Endothelial cell of umbilical vein (primary cell): ENCODE data around the gene PCP2. TPM values are rescaled to one million over a fixed set of nuclear protein-coding genes. Genes with fewer than 3 reads are reported as not detected.
"Not testable (repeated sequence)": the region's sequence is repeated elsewhere in the genome, so short reads cannot be mapped to it uniquely, and the experiment has no call there.

Experiments used
- BruUV-seq: library from RNA; stranded (reverse); fragments of 400-500 nt; replicated peaks from 2 replicates; lab custom pipeline; 2021; lab: Mats Ljungman, UMichigan
- CTCF ChIA-PET: fragments of 300-600, 350-600 bp; sonication (Branson Sonifier 250); formaldehyde crosslinking; loops from one replicate; lab custom pipeline; 2021; ENCODE audit warnings: antibody characterized with exemption, inconsistent platforms; lab: Charles Lee
- POLR2A ChIA-PET: fragments of 300-600, 350-600 bp; sonication (Branson Sonifier 250); formaldehyde crosslinking; loops from one replicate; lab custom pipeline; 2021; ENCODE audit warnings: antibody characterized with exemption, inconsistent platforms; lab: Charles Lee
- DNase-seq: peaks from one replicate; pipeline ENCODE4 v3.0.0-alpha.2; 2011; ENCODE audit warnings: low read depth, low spot score
- FAIRE-seq: peaks from 2 replicates; lab custom pipeline; 2011; peaks lifted over from hg19 to GRCh38; lab: Jason Lieb, UNC
- H2AFZ ChIP-seq: 2 replicates; pipeline ENCODE4 v1.6.0; 2012; ENCODE audit warnings: low read depth, low read length, control low read depth, inconsistent platforms
- H3K27ac ChIP-seq: 2 replicates; pipeline ENCODE4 v1.5.1; 2011; ENCODE audit warnings: low read depth, mild to moderate bottlenecking, control low read depth, low read length, moderate library complexity; ENCODE audit not compliant: insufficient read depth
- H3K27me3 ChIP-seq, 2 experiments: 2 replicates each; pipeline versions ENCODE4 v1.6.0 to v1.6.1; 2011; ENCODE audit warnings: low read length in 2 of 2, mixed read lengths in 1 of 2; ENCODE audit not compliant: control insufficient read depth in 2 of 2, insufficient read depth in 2 of 2
- H3K36me3 ChIP-seq, 2 experiments: 2 replicates in 1 of 2; 3 replicates in 1 of 2; pipeline ENCODE4 v1.5.1; 2011; ENCODE audit warnings: low read length in 2 of 2, mild to moderate bottlenecking in 1 of 2, moderate library complexity in 1 of 2; ENCODE audit not compliant: control insufficient read depth in 2 of 2, insufficient read depth in 2 of 2; ENCODE audit errors: extremely low read depth in 1 of 2
- H3K4me1 ChIP-seq: 3 replicates; pipeline ENCODE4 v1.5.1; 2011; ENCODE audit warnings: mild to moderate bottlenecking, low read length; ENCODE audit not compliant: control insufficient read depth, insufficient read depth; ENCODE audit errors: extremely low read depth
- H3K4me2 ChIP-seq: 2 replicates; pipeline ENCODE4 v1.6.1; 2011; ENCODE audit warnings: low read length, control low read depth, mixed read lengths; ENCODE audit not compliant: insufficient read depth
- H3K4me3 ChIP-seq, 3 experiments: fragments of 200-600 bp in 1 of 3; sonication (generic), shearing (Covaris generic) in 1 of 3; replicated peaks in 1 of 3; 2 replicates each; pipeline ENCODE4 v1.5.1; 2011 to 2016; ENCODE audit warnings: control low read depth in 3 of 3, low read length in 3 of 3, mild to moderate bottlenecking in 2 of 3, inconsistent platforms in 1 of 3, low read depth in 1 of 3, moderate library complexity in 1 of 3; ENCODE audit not compliant: insufficient read depth in 1 of 3
- H3K79me2 ChIP-seq: 2 replicates; pipeline ENCODE4 v1.6.0; 2012; ENCODE audit warnings: low read length, inconsistent platforms; ENCODE audit not compliant: control insufficient read depth, insufficient read depth
- H3K9ac ChIP-seq: replicated peaks from 2 replicates; pipeline ENCODE3; 2011; ENCODE audit warnings: low read length, control low read depth; ENCODE audit not compliant: insufficient read depth; ENCODE audit errors: extremely low read depth
- H3K9me1 ChIP-seq: replicated peaks from 3 replicates; pipeline ENCODE4 v1.6.0; 2011; ENCODE audit warnings: mild to moderate bottlenecking, low read length; ENCODE audit not compliant: control insufficient read depth, insufficient read depth; ENCODE audit errors: extremely low read depth
- H3K9me3 ChIP-seq: replicated peaks from 2 replicates; pipeline ENCODE4 v1.5.1; 2012; ENCODE audit warnings: low read length, inconsistent platforms; ENCODE audit not compliant: control insufficient read depth, insufficient read depth
- H4K20me1 ChIP-seq: replicated peaks from 2 replicates; pipeline ENCODE3; 2011; ENCODE audit warnings: mild to moderate bottlenecking, low read length; ENCODE audit not compliant: control insufficient read depth, insufficient read depth; ENCODE audit errors: extremely low read depth
- EZH2 ChIP-seq: IDR thresholded peaks from 2 replicates; pipeline ENCODE4 v1.6.1; 2012; ENCODE audit warnings: borderline replicate concordance, low read depth, mild to moderate bottlenecking, moderate library complexity, low read length, inconsistent platforms; ENCODE audit not compliant: severe bottlenecking
- FOS ChIP-seq: IDR thresholded peaks from 2 replicates; pipeline ENCODE4 v1.6.1; 2011; ENCODE audit warnings: mild to moderate bottlenecking, low read length, moderate library complexity, borderline replicate concordance; ENCODE audit not compliant: insufficient read depth
- GATA2 ChIP-seq: IDR thresholded peaks from 2 replicates; pipeline ENCODE4 v1.7.0; 2011; ENCODE audit warnings: low read depth, mild to moderate bottlenecking, moderate library complexity, mixed read lengths, low read length; ENCODE audit not compliant: insufficient read length, insufficient read depth
- JUN ChIP-seq: IDR thresholded peaks from 2 replicates; pipeline ENCODE4 v1.6.1; 2011; ENCODE audit warnings: borderline replicate concordance, low read depth; ENCODE audit not compliant: insufficient read length, insufficient read depth
- MYC ChIP-seq: IDR thresholded peaks from one replicate; pipeline ENCODE4 v1.6.1; 2011; ENCODE audit warnings: mild to moderate bottlenecking, low read depth, low read length
- POLR2A ChIP-seq: IDR thresholded peaks from 2 replicates; pipeline ENCODE4 v1.6.1; 2012; ENCODE audit warnings: low read depth, mild to moderate bottlenecking, control low read depth, low read length
- POLR2AphosphoS5 ChIP-seq: IDR thresholded peaks from 2 replicates; pipeline ENCODE4 v1.6.1; 2012; ENCODE audit warnings: low read depth, mild to moderate bottlenecking, control low read depth, low read length, moderate library complexity; ENCODE audit not compliant: insufficient read depth
- dilution Hi-C: fragments of 300-500 bp; cut with MboI; formaldehyde crosslinking; loops from one replicate; pipeline ENCODE4 v1.15.0; 2019; ENCODE audit warnings: low sequenced_read_pairs; ENCODE audit not compliant: extremely low pct_ligation_motif_present
- intact Hi-C: fragments of 100-400 bp; cut with micrococcal nuclease; formaldehyde crosslinking; loops from one replicate; pipeline ENCODE4 v1.10.0; 2022
- polyA plus RNA-seq, 4 experiments: library from polyadenylated mRNA; depleted of rRNA in 3 of 4; stranded (reverse) in 3 of 4; unstranded in 1 of 4; fragments of >200 nt; gene quantifications; 2 replicates each; pipeline versions ENCODE4 v1.2.1 to v1.2.3, GENCODE V29; 2011 to 2012; ENCODE audit warnings: missing spikeins in 1 of 4
- total RNA-seq: library from RNA; stranded (reverse); gene quantifications from 2 replicates; pipeline ENCODE4 v1.2.3, GENCODE V29; 2021
- TF ChIP-seq, protein P1 (sequence below), 2 donors: IDR thresholded peaks; 1 replicate in 1 of 2; 2 replicates in 1 of 2; pipeline ENCODE4 v1.5.1; 2011; ENCODE audit warnings: low read length in 2 of 2, mild to moderate bottlenecking in 2 of 2, moderate library complexity in 2 of 2, control low read depth in 1 of 2, inconsistent platforms in 1 of 2, low read depth in 1 of 2; ENCODE audit not compliant: insufficient read depth in 1 of 2; ENCODE audit errors: extremely low read depth in 1 of 2
- TF ChIP-seq, protein P2 (sequence below): IDR thresholded peaks from 2 replicates; pipeline ENCODE4 v1.6.1; 2011; ENCODE audit not compliant: insufficient read depth, insufficient read length

Gene PCP2
- total and polyA plus RNA-seq, 2 donors (not counting 3 experiments of a cell fraction or from before 2014, with no cell fraction given): not detected

DNA sequence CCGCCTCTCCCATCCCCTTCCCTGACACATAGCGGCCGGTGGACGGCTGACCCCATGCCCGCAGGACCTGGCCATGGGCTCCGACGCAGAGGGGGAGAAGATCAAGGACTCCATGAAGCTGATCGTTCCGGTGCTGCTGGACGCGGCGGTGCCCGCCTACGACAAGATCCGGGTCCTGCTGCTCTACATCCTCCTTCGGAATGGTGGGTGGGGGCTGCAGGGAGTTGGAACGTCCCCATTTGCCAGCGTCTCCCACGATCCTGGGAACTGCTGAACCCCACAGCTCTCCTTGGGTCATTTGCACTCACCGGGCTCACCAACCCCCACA, 11.0 kb upstream of the PCP2 start:
- TF ChIP-seq, protein P1, sequence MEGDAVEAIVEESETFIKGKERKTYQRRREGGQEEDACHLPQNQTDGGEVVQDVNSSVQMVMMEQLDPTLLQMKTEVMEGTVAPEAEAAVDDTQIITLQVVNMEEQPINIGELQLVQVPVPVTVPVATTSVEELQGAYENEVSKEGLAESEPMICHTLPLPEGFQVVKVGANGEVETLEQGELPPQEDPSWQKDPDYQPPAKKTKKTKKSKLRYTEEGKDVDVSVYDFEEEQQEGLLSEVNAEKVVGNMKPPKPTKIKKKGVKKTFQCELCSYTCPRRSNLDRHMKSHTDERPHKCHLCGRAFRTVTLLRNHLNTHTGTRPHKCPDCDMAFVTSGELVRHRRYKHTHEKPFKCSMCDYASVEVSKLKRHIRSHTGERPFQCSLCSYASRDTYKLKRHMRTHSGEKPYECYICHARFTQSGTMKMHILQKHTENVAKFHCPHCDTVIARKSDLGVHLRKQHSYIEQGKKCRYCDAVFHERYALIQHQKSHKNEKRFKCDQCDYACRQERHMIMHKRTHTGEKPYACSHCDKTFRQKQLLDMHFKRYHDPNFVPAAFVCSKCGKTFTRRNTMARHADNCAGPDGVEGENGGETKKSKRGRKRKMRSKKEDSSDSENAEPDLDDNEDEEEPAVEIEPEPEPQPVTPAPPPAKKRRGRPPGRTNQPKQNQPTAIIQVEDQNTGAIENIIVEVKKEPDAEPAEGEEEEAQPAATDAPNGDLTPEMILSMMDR (IDR thresholded peaks at IDR 0.05; ENCODE audit: extremely low read depth in 1 of 2, insufficient read depth in 1 of 2, low read depth in 1 of 2, low read length in 2 of 2): no peak
- TF ChIP-seq FOS (no peak), POLR2A (no peak), EZH2 (no peak), MYC (no peak), GATA2 (no peak), POLR2AphosphoS5 (no peak), JUN (no peak)
- TF ChIP-seq, protein P2, sequence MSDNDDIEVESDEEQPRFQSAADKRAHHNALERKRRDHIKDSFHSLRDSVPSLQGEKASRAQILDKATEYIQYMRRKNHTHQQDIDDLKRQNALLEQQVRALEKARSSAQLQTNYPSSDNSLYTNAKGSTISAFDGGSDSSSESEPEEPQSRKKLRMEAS: no peak
- intact Hi-C loops: no loop called here
- CTCF ChIA-PET: interaction anchor here (1.2 kb wide), 1 partner anchor 36 kb away, joined by 4 read pairs; the partner anchor contains the start of gene TRAPPC5
- Histone ChIP-seq H3K4me1 (no peaks in the 10 kb centered on the region), H3K79me2 (no peaks in the 10 kb centered on the region), H3K27me3 (no peaks in the 10 kb centered on the region), H3K9me1 (no peaks in the 10 kb centered on the region), H4K20me1 (no peaks in the 10 kb centered on the region), H3K36me3 (no peaks in the 10 kb centered on the region), H2AFZ (no peak overlapping the region), H3K9ac (no peak overlapping the region), H3K4me3 (no peak overlapping the region), H3K9me3 (no peaks in the 10 kb centered on the region), H3K4me2 (no peak overlapping the region), H3K27ac (no peak overlapping the region)
- FAIRE-seq (no peak), DNase-seq (no peak)
- dilution Hi-C loops: no loop called here
- POLR2A ChIA-PET: no interaction called here
- BruUV-seq: no TSS peak

DNA sequence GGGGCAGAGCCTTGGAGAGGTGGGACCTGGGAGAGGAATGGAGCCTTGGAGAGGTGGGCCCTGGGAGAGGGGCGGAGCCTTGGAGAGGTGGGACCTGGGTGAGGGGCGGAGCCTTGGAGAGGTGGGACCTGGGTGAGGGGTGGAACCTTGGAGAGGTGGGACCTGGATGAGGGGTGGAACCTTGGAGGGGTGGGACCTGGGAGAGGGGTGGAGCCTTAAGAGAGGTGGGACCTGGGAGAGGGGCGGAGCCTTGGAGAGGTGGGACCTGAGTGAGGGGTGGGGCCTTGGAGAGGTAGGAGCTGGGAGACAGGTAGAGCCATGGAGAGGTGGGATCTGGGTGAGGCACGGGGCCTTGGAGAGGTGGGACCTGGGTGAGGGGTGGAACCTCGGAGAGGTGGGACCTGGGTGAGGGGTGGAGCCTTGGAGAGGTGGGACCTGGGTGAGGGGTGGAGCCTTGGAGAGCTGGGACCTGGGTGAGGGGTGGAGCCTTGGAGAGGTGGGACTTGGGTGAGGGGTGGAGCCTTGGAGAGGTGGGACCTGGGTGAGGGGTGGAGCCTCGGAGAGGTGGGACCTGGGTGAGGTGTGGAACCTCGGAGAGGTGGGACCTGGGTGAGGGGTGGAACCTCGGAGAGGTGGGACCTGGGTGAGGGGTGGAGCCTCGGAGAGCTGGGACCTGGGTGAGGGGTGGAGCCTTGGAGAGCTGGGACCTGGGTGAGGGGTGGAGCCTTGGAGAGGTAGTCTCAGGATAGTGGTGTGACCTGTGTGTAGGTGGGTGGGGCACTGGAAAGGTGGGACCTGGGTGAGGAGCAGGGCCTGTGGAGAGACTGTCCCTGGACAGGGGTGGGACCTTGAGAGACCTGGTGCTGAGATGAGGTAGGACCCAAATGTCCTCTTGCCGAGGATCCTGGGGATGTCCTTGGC, 10.4 kb upstream of the PCP2 start:
- H3K36me3 ChIP-seq, BruUV-seq, H3K9ac ChIP-seq, intact Hi-C loops, FAIRE-seq, dilution Hi-C loops, DNase-seq, H3K27ac ChIP-seq, H3K27me3 ChIP-seq, H4K20me1 ChIP-seq, H3K4me1 ChIP-seq, H3K4me2 ChIP-seq, H2AFZ ChIP-seq, H3K9me1 ChIP-seq, H3K4me3 ChIP-seq, H3K9me3 ChIP-seq, H3K79me2 ChIP-seq: not testable (repeated sequence)
- CTCF ChIA-PET: interaction anchor here (1.2 kb wide), 1 partner anchor 37 kb away, joined by 4 read pairs; the partner anchor contains the start of gene TRAPPC5
- POLR2A ChIA-PET: interaction anchor here (0.7 kb wide), 1 partner anchor 14 kb away, joined by 7 read pairs; no protein-coding TSS in a partner anchor
